H1 (cell line): ENCODE results near the gene XKR8. TPM values are rescaled to one million over a fixed set of nuclear protein-coding genes. Genes with fewer than 3 reads are reported as not detected.

Experiments
- BACH1 ChIP-seq: IDR thresholded peaks from 2 replicates; pipeline ENCODE4 v1.6.1; 2012; ENCODE audit warnings: low read length, improper control_type of control experiment
- BRCA1 ChIP-seq: IDR thresholded peaks from 2 replicates; pipeline ENCODE4 v1.6.1; 2012; ENCODE audit warnings: low read depth, low read length, improper control_type of control experiment
- MAFK ChIP-seq: IDR thresholded peaks from 2 replicates; pipeline ENCODE4 v1.6.1; 2012; ENCODE audit warnings: low read depth, mild to moderate bottlenecking, improper control_type of control experiment, low read length
- SUZ12 ChIP-seq: fragments of 200-600 bp; sonication (generic); IDR thresholded peaks from 2 replicates; pipeline ENCODE4 v1.6.1; 2012; ENCODE audit warnings: mild to moderate bottlenecking, inconsistent platforms, low read length, moderate library complexity, mixed read lengths
- polyA plus RNA-seq, 7 experiments: library from polyadenylated mRNA; depleted of rRNA in 3 of 7; stranded (reverse) in 5 of 7; unstranded in 2 of 7; fragments of >200 nt in 5 of 7; fragments of 200-250 nt in 2 of 7; gene quantifications; 1 replicate in 5 of 7; 2 replicates in 1 of 7; 4 replicates in 1 of 7; pipeline versions ENCODE4 v1.2.1 to v1.2.3, GENCODE V29; 2011 to 2013; ENCODE audit warnings: missing spikeins in 2 of 7, mixed read lengths in 2 of 7
- total RNA-seq: library from RNA; stranded (reverse); fragmentation: NEBNext Ultra II Directional; extraction: Animal tissue kit (Norgen Biotek cat#: 25700); gene quantifications from 2 replicates; pipeline ENCODE4 v1.2.1, GENCODE V29; 2021

The XKR8 gene
- total and polyA plus RNA-seq, 2 of the 8 experiments (the other 6 are each of a cell fraction or from before 2014, with no cell fraction given) = 14.2 to 16.3 TPM

DNA sequence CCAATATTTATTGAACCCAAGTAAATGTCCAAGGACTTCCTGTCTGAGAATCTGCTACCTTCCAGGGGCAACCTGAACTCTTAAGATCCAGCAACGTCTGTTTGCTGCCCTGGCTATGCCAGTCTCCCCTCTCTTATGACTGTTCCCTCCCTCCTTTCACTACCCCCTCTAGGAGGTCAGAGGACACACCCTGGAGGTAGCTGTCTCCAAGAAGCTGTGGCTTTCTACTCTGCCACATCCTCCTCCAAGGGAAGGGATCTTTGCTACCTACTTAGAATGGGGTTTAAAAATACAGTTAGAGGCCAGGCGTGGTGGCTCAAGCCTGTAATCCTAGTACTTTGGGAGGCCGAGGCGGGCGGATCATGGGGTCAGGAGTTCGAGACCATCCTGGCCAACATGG is 28.6 kb upstream of the XKR8 start (continued):
- TF ChIP-seq MAFK (no peak), BACH1 (no peak), SUZ12 (no peak), BRCA1 (no peak)
